ENCODE data around the gene PALM2AKAP2.

GRCh38 chr9:109753308-109753707, 26.7 kb upstream of the PALM2AKAP2 start:
- TF ChIP-seq CTCF (IDR thresholded peaks at IDR 0.05) = no peak
- no peak for TF ChIP-seq POLR2A (IDR thresholded peaks at IDR 0.05)
